Limb (tissue), 2 donors: ENCODE data around the gene TPD52L3.

ENCODE experiments used
- DNase-seq, 2 donors: peaks; one replicate each; pipeline ENCODE4 v3.0.0-alpha.2; 2016; ENCODE audit errors: extremely low spot score in 2 of 2

Gene TPD52L3

GRCh38 chr9:6328103-6328502 is at the start of gene TPD52L3:
Gene TPD52L3 (plus strand): TSS chr9:6328375. CDS start chr9:6328596, 221 bp downstream.
- DNase-seq: no peak

- no peak for DNase-seq
Measured at GRCh38 chr9:6301858-6302257, 26.3 kb upstream of the TPD52L3 start.

GRCh38 chr9:6302417-6302816 is 25.8 kb upstream of the TPD52L3 start:
- DNase-seq: no peak

- no peak for DNase-seq
Measured at GRCh38 chr9:6304232-6304631, 23.9 kb upstream of the TPD52L3 start.

- peak in 1 of 2 donors; percentile 41 for DNase-seq
Measured at GRCh38 chr9:6305954-6306563, 22.1 kb upstream of the TPD52L3 start.

- no peak for DNase-seq
Measured at GRCh38 chr9:6307551-6308096, 20.6 kb upstream of the TPD52L3 start.

- no peak for DNase-seq
Measured at GRCh38 chr9:6330958-6331634, 2.9 kb downstream of the TPD52L3 start.

GRCh38 chr9:6334305-6334704 is 6.1 kb downstream of the TPD52L3 start:
- DNase-seq: no peak

- no peak for DNase-seq
Measured at GRCh38 chr9:6348766-6349165, 20.6 kb downstream of the TPD52L3 start.

- DNase-seq: no peak
Measured at GRCh38 chr9:6351737-6352136, 23.6 kb downstream of the TPD52L3 start.

GRCh38 chr9:6354072-6354686 is 26.0 kb downstream of the TPD52L3 start:
- DNase-seq: peak; percentile 27 to 31

GRCh38 chr9:6355728-6356127 is 27.6 kb downstream of the TPD52L3 start:
- DNase-seq: no peak

GRCh38 chr9:6356441-6356840 is 28.3 kb downstream of the TPD52L3 start:
- DNase-seq: no peak

- DNase-seq: no peak
Measured at GRCh38 chr9:6356904-6357303, 28.7 kb downstream of the TPD52L3 start.

GRCh38 chr9:6367128-6367890 is 39.1 kb downstream of the TPD52L3 start:
- no peak for DNase-seq

GRCh38 chr9:6368831-6369230 is 40.7 kb downstream of the TPD52L3 start:
- no peak for DNase-seq
